GM12872 (cell line): ENCODE data around the gene CEMIP.

Source experiments
- TF ChIP-seq, protein P1 (sequence below): IDR thresholded peaks from 3 replicates; pipeline ENCODE4 v1.5.1; 2011; ENCODE audit warnings: low read depth, mild to moderate bottlenecking, low read length, moderate library complexity; ENCODE audit not compliant: insufficient read depth

CEMIP gene

DNA sequence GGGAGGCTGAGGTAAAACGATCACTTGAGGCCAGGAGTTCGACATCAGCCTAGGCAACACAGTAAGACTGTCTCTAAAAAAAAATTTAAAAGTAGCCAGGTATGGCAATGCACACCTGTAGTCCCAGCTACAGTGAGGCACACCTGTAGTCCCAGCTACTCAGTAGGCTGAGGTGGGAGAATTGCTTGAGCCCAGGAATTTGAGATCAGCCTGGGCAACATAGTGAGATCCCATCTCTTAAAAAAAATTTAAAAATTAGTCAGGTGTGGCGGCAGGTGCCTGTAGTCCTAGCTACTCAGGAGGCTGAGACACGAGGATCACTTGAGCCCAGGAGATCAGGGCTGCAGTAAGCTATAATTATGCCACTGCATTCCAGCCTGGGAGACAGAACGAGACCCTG lies 203.7 kb downstream of the CEMIP start:
- TF ChIP-seq, protein P1, sequence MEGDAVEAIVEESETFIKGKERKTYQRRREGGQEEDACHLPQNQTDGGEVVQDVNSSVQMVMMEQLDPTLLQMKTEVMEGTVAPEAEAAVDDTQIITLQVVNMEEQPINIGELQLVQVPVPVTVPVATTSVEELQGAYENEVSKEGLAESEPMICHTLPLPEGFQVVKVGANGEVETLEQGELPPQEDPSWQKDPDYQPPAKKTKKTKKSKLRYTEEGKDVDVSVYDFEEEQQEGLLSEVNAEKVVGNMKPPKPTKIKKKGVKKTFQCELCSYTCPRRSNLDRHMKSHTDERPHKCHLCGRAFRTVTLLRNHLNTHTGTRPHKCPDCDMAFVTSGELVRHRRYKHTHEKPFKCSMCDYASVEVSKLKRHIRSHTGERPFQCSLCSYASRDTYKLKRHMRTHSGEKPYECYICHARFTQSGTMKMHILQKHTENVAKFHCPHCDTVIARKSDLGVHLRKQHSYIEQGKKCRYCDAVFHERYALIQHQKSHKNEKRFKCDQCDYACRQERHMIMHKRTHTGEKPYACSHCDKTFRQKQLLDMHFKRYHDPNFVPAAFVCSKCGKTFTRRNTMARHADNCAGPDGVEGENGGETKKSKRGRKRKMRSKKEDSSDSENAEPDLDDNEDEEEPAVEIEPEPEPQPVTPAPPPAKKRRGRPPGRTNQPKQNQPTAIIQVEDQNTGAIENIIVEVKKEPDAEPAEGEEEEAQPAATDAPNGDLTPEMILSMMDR: no peak

DNA sequence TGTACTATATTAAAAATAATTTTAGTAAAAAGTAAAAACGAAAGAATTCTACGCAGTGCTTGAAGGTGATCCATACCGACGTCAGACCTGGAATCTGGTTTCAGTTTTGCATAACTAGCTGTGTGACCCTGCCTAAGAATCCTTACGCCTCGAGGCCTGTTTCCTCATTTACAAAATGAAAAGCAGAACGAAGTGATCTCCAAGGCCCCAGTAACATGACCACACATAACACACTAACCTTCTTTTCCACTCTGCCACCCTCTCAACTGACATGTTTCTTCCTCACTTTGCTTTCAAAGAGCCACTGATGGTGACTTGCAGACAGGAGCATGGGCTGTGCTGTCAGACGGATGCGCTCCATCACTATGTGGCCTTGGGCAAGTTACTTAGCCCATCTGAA lies 205.7 kb downstream of the CEMIP start:
- TF ChIP-seq, protein P1: no peak

DNA sequence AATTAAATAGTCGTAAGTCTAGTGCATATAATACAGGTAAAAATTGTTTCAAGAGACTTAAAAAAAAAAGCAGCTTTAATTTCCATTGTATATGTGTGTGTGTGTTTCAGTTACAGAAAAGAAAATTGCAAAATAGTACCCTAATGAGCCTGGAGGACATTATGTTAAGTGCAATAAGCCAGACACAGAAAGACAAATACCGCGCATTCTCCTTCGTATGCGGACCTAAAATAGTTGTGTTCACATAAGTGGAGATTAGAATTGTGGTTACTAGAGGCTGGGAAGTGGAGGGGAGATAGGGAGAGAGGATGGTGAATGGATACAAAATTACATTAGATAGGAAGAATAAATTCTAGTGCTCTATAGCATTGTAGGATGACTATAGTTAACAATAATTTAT lies 206.8 kb downstream of the CEMIP start:
- TF ChIP-seq, protein P1: no peak

DNA sequence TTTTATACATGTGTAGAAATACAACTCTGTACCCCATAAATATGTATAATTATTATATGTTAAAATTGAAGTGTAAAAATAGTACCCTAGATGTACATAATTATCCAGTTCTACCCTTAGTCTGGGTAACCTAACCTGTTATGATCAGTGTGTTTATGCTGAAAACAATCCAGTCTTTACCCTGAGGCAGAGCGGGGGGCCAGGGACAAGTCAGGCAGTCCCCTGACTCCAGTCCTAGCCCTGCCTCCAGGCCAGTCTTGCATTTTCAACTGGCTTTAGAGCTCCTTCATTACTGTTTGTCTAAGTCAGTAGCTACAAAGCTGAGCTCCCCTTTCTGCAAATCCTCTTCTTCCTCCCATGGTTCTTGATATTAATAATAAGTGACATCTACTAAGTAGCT lies 207.3 kb downstream of the CEMIP start:
- TF ChIP-seq, protein P1: no peak

DNA sequence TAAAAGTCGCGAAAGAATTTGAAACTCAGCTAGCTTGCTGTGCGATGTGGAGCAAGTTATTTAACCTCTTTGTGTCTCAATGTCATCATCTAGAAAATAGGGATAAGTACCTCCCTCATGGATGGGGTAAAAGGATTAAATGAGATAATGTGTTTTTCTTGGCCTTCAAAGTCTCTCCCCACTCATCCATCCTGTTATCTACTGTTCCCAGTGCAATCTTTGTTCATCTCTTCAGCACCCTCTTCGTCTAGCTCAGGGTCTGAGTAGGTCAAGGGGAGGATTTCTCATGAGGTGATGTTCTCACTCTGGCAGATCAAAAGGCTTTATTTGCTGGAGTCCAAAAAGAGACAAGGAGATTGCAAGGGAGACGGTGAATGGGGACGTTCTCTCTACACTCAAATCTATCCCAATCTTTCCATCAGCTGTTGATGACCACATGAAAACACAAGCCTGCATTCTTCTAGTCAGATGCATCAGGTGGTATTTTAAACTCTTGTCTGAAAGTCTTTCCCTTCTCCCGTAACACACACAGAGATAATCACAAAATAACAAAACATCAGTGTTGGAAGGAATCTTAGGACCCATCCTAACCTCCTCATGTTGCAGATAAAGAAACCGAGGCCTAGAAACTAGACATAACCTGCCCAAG lies 209.1 kb downstream of the CEMIP start:
- TF ChIP-seq, protein P1: no peak

DNA sequence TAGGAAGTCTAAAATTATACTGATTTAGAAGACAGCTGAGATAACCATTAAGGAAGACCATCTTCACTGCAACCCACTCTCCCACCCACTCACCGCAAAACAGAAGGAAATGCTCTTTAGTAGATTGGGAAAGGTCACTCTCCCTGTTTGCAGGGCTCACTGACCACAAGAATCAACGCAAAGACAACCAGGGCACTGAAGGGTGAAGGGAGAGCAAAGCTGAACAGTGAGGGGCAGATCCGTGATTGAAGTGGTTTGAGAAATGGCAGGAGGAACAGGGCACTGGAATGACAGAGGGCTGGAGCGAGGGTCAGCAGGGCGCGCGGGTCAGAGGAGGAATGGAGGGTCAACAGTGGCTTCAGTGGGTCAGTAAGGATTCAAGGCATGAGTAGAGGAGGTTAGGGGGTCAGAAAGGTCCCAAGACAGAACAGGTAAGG lies 209.9 kb downstream of the CEMIP start:
- TF ChIP-seq, protein P1: no peak

DNA sequence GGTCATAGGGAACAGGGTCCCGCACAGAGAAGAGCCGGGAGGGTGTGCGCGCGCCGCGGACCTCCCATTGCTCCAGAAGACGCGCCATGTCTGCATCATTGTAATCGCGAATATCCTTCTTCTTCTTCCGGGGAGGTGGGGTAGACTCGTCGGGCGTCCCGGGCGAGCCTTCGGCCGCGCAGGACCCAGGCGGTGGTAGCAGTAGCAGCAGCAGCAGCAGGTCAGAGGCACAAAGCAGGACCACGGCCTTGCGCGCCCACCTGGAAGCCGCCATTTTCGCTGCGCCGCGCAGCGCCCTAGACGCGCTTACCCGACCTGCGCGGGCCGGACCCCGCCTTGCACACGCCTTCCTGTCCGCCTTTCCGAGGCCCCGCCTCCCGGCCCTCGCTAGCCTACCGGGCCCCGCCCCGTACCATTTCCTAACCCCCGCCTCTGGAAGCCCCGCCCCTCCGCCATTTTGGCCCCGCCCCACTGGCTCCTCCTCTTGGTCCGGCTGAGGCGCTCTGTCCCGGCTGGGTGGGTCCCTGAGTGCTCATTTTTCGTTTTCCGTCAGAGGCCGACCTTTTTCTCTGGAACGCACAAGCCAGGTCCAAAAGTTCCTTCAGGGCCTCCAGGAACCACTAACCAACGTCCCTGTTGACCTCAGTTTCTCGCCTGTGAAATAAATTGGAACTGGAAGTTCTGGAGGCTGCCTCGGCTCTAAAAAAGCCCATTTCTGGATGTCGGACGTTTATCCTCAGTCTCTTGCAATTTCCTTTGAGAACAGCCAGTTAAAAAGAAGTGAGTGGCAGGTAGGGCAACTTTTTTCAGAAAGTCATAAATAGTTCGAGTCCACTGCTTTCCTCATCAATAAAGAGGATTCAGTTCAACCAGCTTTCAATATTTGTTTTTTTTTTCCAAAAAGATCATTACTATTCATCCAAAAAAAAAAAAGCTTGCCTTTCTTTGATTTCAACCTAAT lies 210.6 kb downstream of the CEMIP start, which contains the start of gene MESD:
MESD (minus strand) TSS at position 302 of the 961 bp plus-strand sequence; CDS start at position 274, 28 bp downstream.
- TF ChIP-seq, protein P1: no peak
